SK-MEL-5 (cell line): ENCODE data around the gene ADCY2. TPM values are rescaled to one million over a fixed set of nuclear protein-coding genes. Genes with fewer than 3 reads are reported as not detected.

Source experiments
- DNase-seq: peaks from one replicate; pipeline ENCODE4 v3.0.0-alpha.2; 2016; ENCODE audit warnings: low read depth, low spot score
- in situ Hi-C: cut with HindIII; loops from 2 replicates; pipeline ENCODE4 v1.10.0; 2016; ENCODE audit warnings: low sequenced_read_pairs, high pct_unique_total_duplicates, low pct_unique_long_range_greater_than_20kb
- polyA plus RNA-seq, 2 experiments: library from polyadenylated mRNA; depleted of rRNA; stranded (reverse); fragments of >200 nt; gene quantifications; 2 replicates each; pipeline ENCODE4 v1.2.3, GENCODE V29; 2015
- total RNA-seq: library from RNA; depleted of rRNA; stranded (reverse); fragments of >200 nt; shearing (Covaris generic); gene quantifications from 2 replicates; pipeline ENCODE4 v1.2.3, GENCODE V29; 2014; rRNA removed

Gene ADCY2
- 28.0 and 31.4 TPM in 2 replicates for total RNA-seq
- 34.9 and 57.0 TPM in 2 replicates for polyA plus RNA-seq (2015; cell fraction: cytosol; rRNA removed)
- polyA plus RNA-seq (2015; cell fraction: nucleus; rRNA removed): 41.0 and 42.1 TPM in 2 replicates

GRCh38 chr5:7395947-7396712 lies at the start of gene ADCY2:
Gene ADCY2, plus strand, starts transcription at chr5:7396138. Its CDS starts 159 bp downstream, at chr5:7396297.
- DNase-seq: no peak
- in situ Hi-C loops: no loop called here

- DNase-seq: no peak
- in situ Hi-C loops: no loop called here
Observed at GRCh38 chr5:7347377-7347776, 48.6 kb upstream of the ADCY2 start.

DNA sequence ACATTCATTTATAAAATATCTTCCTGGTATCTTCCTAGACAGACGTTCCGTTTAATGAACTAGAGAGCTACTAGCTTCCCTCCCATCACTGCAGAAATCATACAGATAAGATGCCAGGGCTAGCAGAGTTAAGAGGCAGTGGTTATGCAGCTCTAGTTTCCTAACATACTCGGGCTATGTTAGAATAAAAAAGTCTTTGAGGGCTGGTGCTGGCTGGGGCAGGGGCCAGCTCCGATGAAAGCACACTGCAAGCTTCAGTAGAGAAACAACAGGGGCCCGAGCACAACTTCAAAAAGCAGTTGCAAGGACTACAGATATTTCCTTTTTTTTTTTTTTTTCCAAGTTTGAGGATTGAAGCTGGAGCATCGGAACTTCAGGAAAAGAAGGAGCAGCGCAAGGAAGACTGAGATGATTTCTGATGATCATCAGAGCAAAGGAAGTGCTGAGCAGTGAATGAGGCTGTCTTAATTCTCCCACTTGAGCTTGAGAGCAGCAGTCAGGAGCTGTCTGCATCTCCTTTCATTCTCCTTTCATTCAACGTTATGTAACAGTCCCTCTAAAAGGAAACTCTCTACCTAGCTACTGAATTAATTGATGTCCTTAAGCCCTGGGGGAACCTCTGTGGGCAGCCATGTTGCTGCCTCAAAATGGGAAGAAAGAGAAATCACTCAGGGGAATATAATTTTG lies 47.6 kb upstream of the ADCY2 start:
- no peak for DNase-seq
- in situ Hi-C loops: no loop called here

DNA sequence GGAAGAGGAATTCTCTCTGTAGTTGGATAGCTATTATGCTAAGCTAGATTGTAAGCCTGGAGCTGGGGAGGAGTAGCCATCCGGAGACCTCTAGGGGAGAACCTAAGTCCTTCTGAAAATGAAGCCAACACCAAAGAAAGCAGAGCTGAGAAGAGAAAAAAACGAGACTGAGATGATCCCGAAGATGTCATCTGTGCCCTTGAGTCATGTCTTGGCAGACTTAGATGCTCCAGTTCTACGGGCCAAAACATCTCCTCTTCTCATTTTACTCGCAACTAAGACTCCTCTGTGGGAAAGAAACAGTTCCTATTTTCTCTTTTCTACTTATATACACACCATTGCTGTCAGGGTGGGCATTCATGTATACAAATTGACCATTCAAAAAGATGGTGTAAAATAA lies 34.3 kb upstream of the ADCY2 start:
- DNase-seq: no peak
- in situ Hi-C loops: no loop called here

GRCh38 chr5:7363067-7363677 lies 32.8 kb upstream of the ADCY2 start:
- in situ Hi-C loops: no loop called here
- peak; percentile 70 for DNase-seq

GRCh38 chr5:7364226-7364875 lies 31.6 kb upstream of the ADCY2 start:
- DNase-seq: no peak

GRCh38 chr5:7367780-7368179 lies 28.2 kb upstream of the ADCY2 start:
- in situ Hi-C loops: no loop called here
- DNase-seq: no peak

More at GRCh38 chr5:7364226-7364875, 31.6 kb upstream of the ADCY2 start:
- in situ Hi-C loops: no loop called here

DNA sequence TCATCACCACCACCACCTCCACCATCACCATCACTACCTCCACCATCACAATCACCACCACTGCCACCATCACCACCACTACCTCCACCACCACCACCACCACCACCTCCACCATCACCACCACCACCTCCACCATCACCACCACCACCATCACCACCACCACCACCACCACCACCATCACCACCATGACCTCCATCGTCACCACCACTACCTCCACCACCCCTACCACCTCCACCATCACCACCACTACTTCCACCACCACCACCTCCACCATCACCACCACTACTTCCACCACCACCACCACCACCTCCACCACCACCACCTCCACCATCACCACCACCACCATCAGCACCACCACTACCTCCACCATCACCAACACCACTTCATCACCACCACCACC lies 23.5 kb upstream of the ADCY2 start:
- DNase-seq: no peak
- in situ Hi-C loops: no loop called here

DNA sequence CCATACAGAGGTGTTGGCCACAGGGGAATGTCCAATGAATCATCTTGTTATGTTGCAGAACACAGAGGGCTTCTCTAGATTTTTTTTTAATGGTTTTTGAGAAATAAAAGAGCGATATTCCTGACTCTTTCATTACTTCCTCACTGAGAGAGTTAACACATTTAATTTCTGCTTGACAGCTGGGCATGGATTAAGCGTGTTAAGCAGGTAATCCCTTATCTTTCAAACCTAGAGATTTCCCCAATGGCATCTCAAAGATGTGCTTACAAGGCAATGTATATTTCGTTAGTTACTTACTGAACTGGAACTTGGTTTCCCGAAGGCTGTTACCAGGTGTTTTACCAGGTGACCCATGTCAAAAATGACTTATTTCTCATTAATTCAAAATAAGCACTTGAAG lies 21.8 kb upstream of the ADCY2 start:
- in situ Hi-C loops: no loop called here
- DNase-seq: no peak

GRCh38 chr5:7375457-7375856 lies 20.5 kb upstream of the ADCY2 start:
- DNase-seq: no peak
- in situ Hi-C loops: no loop called here

- in situ Hi-C loops: no loop called here
- no peak for DNase-seq
Observed at GRCh38 chr5:7376871-7377270, 19.1 kb upstream of the ADCY2 start.

DNA sequence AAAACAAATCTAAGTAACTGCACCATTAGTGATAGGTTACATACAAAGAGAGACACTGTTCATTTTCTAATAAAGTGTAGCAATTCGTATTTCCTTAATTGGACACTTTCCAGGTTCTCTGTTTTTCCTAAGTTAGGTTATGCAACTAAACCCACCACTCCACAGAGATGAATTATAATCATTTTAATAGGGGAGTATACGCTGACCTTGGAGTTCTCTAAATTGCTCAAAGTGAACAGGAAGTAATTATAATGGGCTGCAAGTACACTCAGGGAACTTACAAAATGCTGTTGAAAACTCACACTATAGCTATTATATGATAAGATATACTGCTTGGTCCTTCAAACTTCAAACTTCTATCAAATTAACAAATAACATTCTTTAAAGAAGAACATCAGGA lies 18.2 kb upstream of the ADCY2 start:
- DNase-seq: no peak
- in situ Hi-C loops: no loop called here

GRCh38 chr5:7382588-7382987 lies 13.3 kb upstream of the ADCY2 start:
- DNase-seq: no peak
- in situ Hi-C loops: no loop called here

DNA sequence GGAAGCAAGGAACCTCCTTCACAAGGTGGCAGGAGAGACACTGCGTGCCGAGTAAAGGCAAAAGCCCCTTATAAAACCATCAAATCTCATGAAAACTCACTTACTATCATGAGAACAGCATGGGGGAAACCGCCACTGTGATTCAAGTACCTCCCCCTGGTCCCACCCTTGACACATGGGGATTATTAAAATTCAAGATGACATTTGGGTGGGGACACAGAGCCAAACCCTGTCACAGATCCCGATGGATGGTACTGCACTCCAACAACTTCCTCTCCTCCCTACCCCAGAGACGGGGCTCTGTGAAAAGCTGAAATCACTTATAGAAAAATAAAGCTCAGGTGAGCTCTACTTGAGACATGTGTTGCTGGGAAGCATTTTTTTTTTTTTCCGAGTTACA lies 10.3 kb upstream of the ADCY2 start:
- no peak for DNase-seq
- in situ Hi-C loops: no loop called here

DNA sequence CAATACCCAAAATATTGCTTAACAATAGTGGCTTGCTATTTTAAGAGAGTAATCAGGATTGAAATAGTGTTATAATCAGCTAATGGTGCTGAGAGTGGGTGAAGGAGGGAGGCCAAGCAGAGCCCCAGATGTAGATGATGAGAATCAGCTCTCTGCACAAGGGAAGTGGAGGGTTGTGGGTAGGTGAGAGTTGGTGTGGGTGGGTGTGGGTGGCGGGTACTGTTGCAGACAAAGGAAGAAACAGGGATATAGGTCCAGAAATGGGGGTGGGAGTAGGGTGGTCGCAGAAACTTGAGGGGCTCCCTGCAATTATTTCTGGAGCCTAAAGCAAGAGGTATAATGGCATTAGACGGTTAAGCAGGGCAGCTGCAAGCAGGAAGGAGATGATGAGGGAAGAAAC lies 7.4 kb upstream of the ADCY2 start:
- in situ Hi-C loops: no loop called here
- DNase-seq: no peak

DNA sequence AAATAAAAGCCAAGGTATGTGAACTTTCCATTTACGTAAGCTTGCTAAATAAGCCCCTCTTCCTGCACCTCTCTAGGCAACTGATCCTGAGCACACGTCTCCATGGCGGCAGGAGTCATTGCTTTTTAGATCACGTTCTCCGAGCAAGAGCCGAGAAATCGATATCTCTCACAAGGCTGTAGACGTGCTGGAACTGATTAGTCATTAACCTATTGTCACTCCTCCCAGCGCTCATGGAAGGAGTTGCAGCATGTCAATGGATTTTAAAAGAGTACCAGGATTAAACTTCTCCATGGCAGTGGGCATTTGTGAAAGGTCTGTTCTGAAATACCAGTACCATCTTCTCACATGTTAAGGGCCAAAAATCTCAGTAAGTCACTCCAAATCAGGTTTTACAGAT lies 4.7 kb upstream of the ADCY2 start:
- peak; percentile 72 for DNase-seq
- in situ Hi-C loops: no loop called here

- in situ Hi-C loops: no loop called here
- peak; percentile 89 for DNase-seq
Observed at GRCh38 chr5:7391814-7392692, 3.9 kb upstream of the ADCY2 start.
